Measurements from ENCODE around the gene ZDHHC14. TPM values are rescaled to one million over a fixed set of nuclear protein-coding genes. Genes with fewer than 3 reads are reported as not detected.
A peak's percentile ranks its signal among the peaks of the same experiment; 100 is the strongest.
"Not testable (repeated sequence)": the region's sequence is repeated elsewhere in the genome, so short reads cannot be mapped to it uniquely, and the experiment has no call there.

Gene ZDHHC14
- 7.5 and 7.8 TPM in 2 replicates for total RNA-seq
- 6.9 and 10.1 TPM in 2 replicates for polyA plus RNA-seq

DNA sequence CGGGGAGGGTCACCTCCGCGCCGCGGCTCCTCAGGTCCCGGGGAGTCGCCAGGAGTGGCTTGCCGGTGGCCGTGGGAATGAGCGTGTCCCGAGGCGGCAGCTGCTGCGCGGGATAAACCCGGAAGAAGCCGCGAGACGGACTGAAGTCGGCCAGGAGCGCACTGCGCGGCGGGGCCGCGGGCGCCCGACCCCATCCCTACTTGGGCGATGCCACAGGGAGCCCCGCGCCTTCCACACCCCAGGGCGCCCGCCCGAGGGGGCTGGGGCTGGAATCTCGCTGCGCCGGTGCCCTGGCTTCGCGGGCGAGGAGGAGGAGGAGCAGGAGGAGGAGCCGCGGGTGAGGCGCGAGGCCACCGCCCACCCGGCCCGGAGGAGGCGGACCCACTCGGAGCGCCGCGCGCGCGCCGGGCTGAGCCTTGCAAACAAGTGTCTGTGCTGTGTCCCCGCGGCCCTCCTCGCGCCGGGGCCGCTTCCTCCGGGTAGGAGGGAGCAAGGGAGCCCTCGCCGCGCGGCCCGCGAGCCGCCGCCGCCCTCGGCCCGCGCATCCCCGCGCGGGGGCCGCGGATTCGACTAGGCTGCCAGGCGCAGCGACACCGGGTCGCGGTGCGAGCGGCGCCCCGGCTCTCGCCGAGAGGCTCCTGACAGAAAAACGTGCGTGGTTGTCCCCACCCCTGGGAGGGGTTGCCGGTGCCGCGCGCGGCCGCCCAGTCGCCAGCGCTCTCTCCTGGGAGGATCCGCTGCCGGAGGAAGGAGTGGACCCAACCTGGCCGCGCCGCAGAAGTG is at the start of gene ZDHHC14:
Gene ZDHHC14, plus strand, starts transcription at position 412 of the 783 bp plus-strand sequence.
- Histone ChIP-seq H3K27ac (peak within 1 kb of the TSS; percentile 59), H3K27me3 (peaks cover 24% of the 10 kb centered on the region), H3K4me3 (peak within 1 kb of the TSS; percentile 87), H3K4me1 (ENCODE audit: low read depth) (peaks cover 10% of the 10 kb centered on the region), H3K36me3 (no peaks in the 10 kb centered on the region), H3K9me3 (ENCODE audit: low read depth) (no peaks in the 10 kb centered on the region)
- peak; percentile 86 to 89 for DNase-seq (ENCODE audit: low read depth in 1 of 2, low spot score in 1 of 2)
- no peak for TF ChIP-seq CTCF (IDR thresholded peaks at IDR 0.05; ENCODE audit: low read depth, low read length)

DNA sequence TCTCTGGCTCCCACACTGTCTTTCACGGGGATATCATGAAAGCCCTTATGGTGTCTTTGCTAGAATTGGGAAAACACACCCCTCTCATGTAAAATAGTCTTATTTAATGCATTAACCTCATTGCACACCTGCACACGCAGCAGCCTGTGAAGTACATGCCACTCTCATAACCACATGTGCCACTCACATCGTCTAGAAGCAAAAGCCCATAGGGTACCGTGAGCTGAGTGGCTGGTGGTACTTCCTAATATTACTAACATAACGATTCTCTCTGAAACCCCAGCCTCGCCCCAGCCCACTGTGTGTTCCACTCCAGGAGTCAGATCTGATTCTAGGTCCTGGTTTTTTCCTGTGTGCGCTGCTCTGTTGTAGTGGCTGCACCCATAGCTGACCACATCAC is 48.2 kb upstream of the ZDHHC14 start:
- Histone ChIP-seq H3K27me3 (peaks cover 4% of the 10 kb centered on the region), H3K4me1 (ENCODE audit: low read depth) (no peaks in the 10 kb centered on the region), H3K4me3 (no peak overlapping the region), H3K9me3 (ENCODE audit: low read depth) (no peaks in the 10 kb centered on the region), H3K36me3 (no peaks in the 10 kb centered on the region), H3K27ac (no peak overlapping the region)
- no peak for TF ChIP-seq CTCF (IDR thresholded peaks at IDR 0.05; ENCODE audit: low read depth, low read length)
- no peak for DNase-seq (ENCODE audit: low read depth in 1 of 2, low spot score in 1 of 2)

GRCh38 chr6:157333537-157333936 is 47.5 kb upstream of the ZDHHC14 start:
- peaks cover 4% of the 10 kb centered on the region for H3K27me3 ChIP-seq
- no peak for TF ChIP-seq CTCF (IDR thresholded peaks at IDR 0.05; ENCODE audit: low read depth, low read length)

GRCh38 chr6:157333956-157334355 is 47.0 kb upstream of the ZDHHC14 start:
- no peaks in the 10 kb centered on the region for H3K4me1 ChIP-seq (ENCODE audit: low read depth)
- no peaks in the 10 kb centered on the region for H3K36me3 ChIP-seq
- peaks cover 4% of the 10 kb centered on the region for H3K27me3 ChIP-seq
- no peaks in the 10 kb centered on the region for H3K9me3 ChIP-seq (ENCODE audit: low read depth)
- no peak overlapping the region for H3K27ac ChIP-seq
- no peak for TF ChIP-seq CTCF (IDR thresholded peaks at IDR 0.05; ENCODE audit: low read depth, low read length)
- DNase-seq (ENCODE audit: low read depth in 1 of 2, low spot score in 1 of 2) = no peak
- H3K4me3 ChIP-seq = no peak overlapping the region

More at GRCh38 chr6:157333537-157333936, 47.5 kb upstream of the ZDHHC14 start:
- no peaks in the 10 kb centered on the region for H3K36me3 ChIP-seq
- no peak overlapping the region for H3K27ac ChIP-seq
- H3K4me3 ChIP-seq = no peak overlapping the region
- no peaks in the 10 kb centered on the region for H3K4me1 ChIP-seq (ENCODE audit: low read depth)
- H3K9me3 ChIP-seq (ENCODE audit: low read depth) = no peaks in the 10 kb centered on the region
- DNase-seq (ENCODE audit: low read depth in 1 of 2, low spot score in 1 of 2) = no peak

- Histone ChIP-seq H3K4me3 (no peak overlapping the region), H3K9me3 (ENCODE audit: low read depth) (no peaks in the 10 kb centered on the region), H3K36me3 (no peaks in the 10 kb centered on the region), H3K27ac (no peak overlapping the region), H3K4me1 (ENCODE audit: low read depth) (no peaks in the 10 kb centered on the region), H3K27me3 (peaks cover 4% of the 10 kb centered on the region)
- TF ChIP-seq CTCF (IDR thresholded peaks at IDR 0.05; ENCODE audit: low read depth, low read length) = no peak
- no peak for DNase-seq (ENCODE audit: low read depth in 1 of 2, low spot score in 1 of 2)
Observed at GRCh38 chr6:157335829-157336228, 45.2 kb upstream of the ZDHHC14 start.

GRCh38 chr6:157337276-157337675 is 43.7 kb upstream of the ZDHHC14 start:
- not testable (repeated sequence) for H3K27ac ChIP-seq; H3K9me3 ChIP-seq (ENCODE audit: low read depth); H3K27me3 ChIP-seq; H3K4me3 ChIP-seq; H3K36me3 ChIP-seq; H3K4me1 ChIP-seq (ENCODE audit: low read depth); DNase-seq (ENCODE audit: low read depth in 1 of 2, low spot score in 1 of 2)
